IPS-15b (cell line): Measurements from ENCODE around the gene CDYL2.
A peak's percentile ranks its signal among the peaks of the same experiment; 100 is the strongest.
"Not testable (repeated sequence)": the region's sequence is repeated elsewhere in the genome, so short reads cannot be mapped to it uniquely, and the experiment has no call there.

ENCODE experiments used
- H3K27me3 ChIP-seq: one replicate; pipeline ENCODE4 v1.6.1; 2013; ENCODE audit warnings: low read length; ENCODE audit not compliant: control insufficient read depth, insufficient read depth
- H3K36me3 ChIP-seq: one replicate; pipeline ENCODE4 v1.6.1; 2013; ENCODE audit warnings: low read length; ENCODE audit not compliant: control insufficient read depth, insufficient read depth
- H3K4me1 ChIP-seq: one replicate; pipeline ENCODE4 v1.6.1; 2013; ENCODE audit warnings: mild to moderate bottlenecking, low read length; ENCODE audit not compliant: control insufficient read depth, insufficient read depth
- H3K4me3 ChIP-seq: one replicate; pipeline ENCODE4 v1.5.1; 2013; ENCODE audit warnings: low read depth, low read length
- H3K9ac ChIP-seq: one replicate; pipeline ENCODE4 v1.6.1; 2013; ENCODE audit warnings: low read depth, mild to moderate bottlenecking, low read length
- H3K9me3 ChIP-seq: one replicate; pipeline ENCODE4 v1.6.1; 2013; ENCODE audit warnings: mild to moderate bottlenecking, low read length; ENCODE audit not compliant: control insufficient read depth, insufficient read depth

The CDYL2 gene

DNA sequence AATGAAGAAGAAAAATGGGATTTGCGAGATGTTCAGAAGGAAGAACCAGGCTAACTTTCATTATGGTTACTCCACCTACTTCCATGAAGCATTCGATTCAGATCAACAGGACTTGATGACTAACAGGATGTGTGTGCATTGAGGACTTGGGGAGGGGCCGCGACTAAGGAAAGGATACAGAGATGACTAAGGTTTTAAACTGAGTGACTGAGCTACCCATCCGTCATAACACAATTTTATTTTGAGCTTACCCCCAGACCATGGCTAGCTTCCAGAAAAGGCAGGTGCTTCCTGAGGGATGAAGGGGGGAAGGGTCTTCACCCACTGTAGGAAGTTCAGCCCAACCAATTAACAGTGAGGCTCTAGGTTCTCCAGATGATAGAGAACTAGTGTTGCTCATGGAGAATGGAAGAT is 2.5 kb upstream of the CDYL2 start:
- Histone ChIP-seq H3K36me3 (no peaks in the 10 kb centered on the region), H3K9me3 (no peaks in the 10 kb centered on the region), H3K9ac (no peak overlapping the region), H3K4me3 (no peak overlapping the region), H3K4me1 (peaks cover 4% of the 10 kb centered on the region), H3K27me3 (peaks cover 25% of the 10 kb centered on the region)

DNA sequence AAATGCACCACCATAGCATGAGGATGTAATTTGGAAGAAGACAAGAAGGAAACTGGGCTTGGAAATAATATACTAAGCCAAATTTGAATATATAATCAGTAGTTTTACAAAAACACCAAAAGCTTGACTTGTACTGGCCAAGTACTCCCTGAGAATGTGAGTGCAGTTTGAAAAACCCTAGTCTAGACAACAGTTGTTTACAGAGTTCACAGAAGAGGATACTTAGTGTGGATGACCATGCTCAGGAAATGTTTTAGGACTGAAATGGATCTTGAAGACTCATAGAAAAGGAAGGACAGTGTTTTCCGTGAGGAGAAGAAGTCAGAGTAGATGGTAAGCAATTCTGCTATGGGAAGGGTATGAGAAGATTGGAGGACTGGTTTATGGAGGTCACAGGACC is 1.9 kb upstream of the CDYL2 start:
- Histone ChIP-seq H3K36me3 (no peaks in the 10 kb centered on the region), H3K4me1 (peaks cover 4% of the 10 kb centered on the region), H3K27me3 (peaks cover 25% of the 10 kb centered on the region), H3K4me3 (no peak overlapping the region), H3K9ac (no peak overlapping the region), H3K9me3 (no peaks in the 10 kb centered on the region)

DNA sequence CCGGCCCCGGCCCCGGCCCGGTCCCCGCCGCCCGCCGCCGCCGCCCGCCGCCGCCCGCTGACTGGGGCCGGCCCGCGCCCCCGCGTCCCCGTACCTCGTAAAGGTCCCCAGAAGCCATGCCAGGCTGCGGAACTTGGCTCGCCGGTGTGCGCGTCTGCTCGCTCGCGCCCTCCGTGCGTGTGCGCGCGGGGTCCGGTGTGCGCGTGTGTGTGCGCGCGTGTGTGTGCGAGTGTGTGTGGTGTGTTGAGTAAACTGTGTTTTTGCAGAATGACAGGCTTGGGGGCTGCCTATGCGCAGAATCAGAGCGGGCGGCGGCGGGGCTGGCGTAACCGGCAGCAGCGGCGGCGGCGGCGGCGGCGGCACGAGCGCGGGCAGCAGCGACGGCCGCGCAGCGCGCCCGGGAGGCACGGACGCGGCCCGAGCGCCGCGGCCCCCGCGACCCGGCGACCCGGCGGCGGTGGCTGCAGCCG is 307 bp downstream of the CDYL2 start:
- Histone ChIP-seq H3K4me3 (peak overlapping the region; percentile 50), H3K36me3 (no peaks in the 10 kb centered on the region), H3K4me1 (peaks cover 4% of the 10 kb centered on the region), H3K27me3 (peaks cover 28% of the 10 kb centered on the region), H3K9ac (no peak overlapping the region), H3K9me3 (no peaks in the 10 kb centered on the region)

DNA sequence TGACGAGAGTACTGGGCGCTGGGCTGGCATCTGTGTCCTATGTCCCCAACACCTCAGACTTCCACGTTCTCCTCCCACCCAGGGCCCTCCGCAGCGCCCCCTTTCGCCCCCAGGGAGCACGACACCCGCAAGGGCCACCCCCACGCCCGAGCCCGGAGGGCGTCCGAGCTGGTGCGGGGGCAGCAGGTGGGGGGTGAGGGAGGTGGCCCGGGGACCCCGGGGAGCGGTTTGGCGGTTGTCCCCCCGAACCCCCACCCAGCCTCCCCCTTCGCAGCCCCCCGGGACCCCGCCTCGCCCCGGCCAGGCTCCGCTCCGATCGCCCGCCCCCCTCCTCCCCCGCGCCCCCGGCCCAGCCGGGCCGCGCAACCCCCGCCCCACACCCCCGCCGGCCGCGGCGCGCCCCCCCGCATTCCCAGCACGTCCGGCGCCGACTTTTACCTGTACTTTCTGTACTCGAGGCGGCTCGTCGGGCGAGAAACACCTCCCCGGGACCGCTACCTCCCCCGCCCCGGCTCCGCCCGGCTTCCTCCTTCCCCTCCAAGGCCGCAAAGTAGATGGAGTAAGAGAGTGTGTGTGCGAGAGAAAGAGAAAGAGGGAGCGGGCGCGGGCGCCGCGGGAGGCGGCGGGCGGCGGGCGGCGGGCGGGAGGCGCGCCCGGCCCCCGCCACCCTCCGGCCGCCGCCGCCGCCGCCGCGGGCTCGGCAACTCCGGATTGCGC is 901 bp downstream of the CDYL2 start:
- Histone ChIP-seq H3K9me3 (no peaks in the 10 kb centered on the region), H3K4me1 (peaks cover 4% of the 10 kb centered on the region), H3K36me3 (no peaks in the 10 kb centered on the region), H3K9ac (no peak overlapping the region), H3K4me3 (peak overlapping the region; percentile 45), H3K27me3 (peaks cover 28% of the 10 kb centered on the region)

DNA sequence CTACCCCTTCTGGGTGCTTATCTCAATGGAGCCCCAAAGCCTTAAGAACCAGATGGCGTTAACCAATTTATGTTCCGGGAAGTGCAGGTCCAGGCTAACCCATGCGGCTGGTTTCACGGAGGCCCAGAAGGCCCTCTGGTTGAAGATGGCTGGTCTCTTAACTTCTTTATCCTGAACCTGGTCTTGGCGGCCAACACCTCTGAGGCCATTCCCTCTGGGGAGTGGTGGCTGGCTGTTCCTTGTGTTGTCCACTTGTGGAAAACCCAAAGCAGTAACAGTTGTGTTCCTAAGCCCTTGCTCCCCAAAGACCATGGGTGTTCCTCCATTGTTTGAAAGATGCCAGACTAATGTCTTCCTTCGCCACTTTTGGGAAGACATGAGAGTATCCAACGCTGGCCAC is 1.5 kb downstream of the CDYL2 start:
- H3K9me3 ChIP-seq: no peaks in the 10 kb centered on the region
- peaks cover 28% of the 10 kb centered on the region for H3K27me3 ChIP-seq
- no peak overlapping the region for H3K9ac ChIP-seq
- peak overlapping the region; percentile 45 for H3K4me3 ChIP-seq
- H3K36me3 ChIP-seq: no peaks in the 10 kb centered on the region
- H3K4me1 ChIP-seq: peaks cover 4% of the 10 kb centered on the region

DNA sequence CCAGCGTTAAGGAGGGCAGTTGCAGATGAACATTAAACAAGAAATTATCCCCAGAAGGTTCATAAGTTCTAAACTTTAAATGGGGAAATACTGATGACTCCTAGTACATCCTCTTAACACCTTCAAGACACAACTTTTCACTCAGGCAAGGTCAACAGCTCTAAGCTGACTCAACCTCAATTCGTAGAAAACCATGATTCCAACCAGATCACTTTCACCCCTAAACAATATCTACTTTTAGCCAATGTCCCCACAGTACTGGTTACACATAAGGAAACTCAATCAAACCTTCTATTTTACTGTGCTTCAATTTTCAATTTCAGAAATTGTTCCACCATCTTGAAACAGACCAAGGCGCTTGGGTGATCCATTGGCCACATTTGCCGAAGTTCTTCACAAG is 2.3 kb downstream of the CDYL2 start:
- peaks cover 4% of the 10 kb centered on the region for H3K4me1 ChIP-seq
- no peak overlapping the region for H3K9ac ChIP-seq
- H3K36me3 ChIP-seq: no peaks in the 10 kb centered on the region
- H3K9me3 ChIP-seq: no peaks in the 10 kb centered on the region
- peaks cover 26% of the 10 kb centered on the region for H3K27me3 ChIP-seq
- H3K4me3 ChIP-seq: no peak overlapping the region

DNA sequence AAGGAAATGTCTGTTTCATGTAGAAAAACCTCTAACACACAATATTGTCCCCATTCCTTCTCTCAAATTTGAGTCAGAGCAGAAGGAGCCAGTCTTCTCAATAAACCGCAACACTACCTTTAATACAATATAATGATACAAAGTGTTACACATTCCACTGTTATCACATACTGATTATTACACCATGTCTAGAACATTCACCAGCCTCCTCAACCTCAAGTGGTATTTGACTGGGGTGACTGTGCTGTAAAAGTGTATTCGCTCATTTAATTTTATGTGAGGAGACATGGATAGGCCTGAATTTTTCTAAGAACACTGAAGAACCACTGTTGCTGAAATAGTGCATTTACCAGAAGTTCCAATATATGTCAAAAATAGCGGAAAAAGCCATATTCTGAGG is 10.3 kb downstream of the CDYL2 start:
- Histone ChIP-seq H3K4me1 (peaks cover 6% of the 10 kb centered on the region), H3K27me3 (no peaks in the 10 kb centered on the region), H3K9me3 (no peaks in the 10 kb centered on the region), H3K36me3 (no peaks in the 10 kb centered on the region), H3K4me3 (no peak overlapping the region), H3K9ac (no peak overlapping the region)

DNA sequence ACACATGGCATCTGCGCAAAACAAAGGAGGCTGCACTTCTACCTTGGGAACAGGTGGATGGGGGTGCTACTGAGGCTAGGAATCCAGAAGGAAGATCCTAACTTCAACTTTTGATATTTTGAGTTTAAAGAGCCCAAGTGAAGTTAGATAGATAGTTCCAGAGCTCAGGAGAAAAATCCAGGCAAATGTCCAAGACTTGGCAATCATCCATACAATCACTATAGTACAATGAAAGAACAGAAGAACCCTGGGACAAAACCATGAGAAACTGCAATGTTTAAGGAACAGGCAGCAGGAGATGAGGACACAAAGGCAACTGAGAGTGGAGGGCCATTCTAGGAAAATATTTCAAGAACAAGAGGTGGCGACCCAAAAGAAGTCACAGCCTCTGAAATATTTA is 12.4 kb downstream of the CDYL2 start:
- Histone ChIP-seq H3K27me3 (no peaks in the 10 kb centered on the region), H3K36me3 (no peaks in the 10 kb centered on the region), H3K4me3 (no peak overlapping the region), H3K9me3 (no peaks in the 10 kb centered on the region), H3K4me1 (peaks cover 9% of the 10 kb centered on the region), H3K9ac (no peak overlapping the region)

DNA sequence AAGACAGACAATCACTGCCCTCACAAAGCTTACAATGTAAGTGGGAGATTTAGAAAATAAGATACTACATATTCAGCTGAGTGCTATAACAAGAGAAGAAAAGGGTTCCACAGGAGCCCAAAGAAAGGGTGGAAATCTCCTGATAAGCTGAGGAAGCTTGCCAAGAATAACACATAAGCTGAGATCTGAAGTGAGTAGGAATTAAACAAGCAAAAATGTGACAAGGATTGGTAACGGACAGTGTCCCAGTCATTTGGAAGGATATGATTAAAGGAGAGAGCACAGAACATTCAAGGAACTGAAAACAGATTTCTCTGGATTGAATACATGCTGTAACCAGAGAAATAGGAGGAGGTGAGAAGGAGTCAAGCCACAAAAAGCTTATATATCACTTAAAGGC is 13.0 kb downstream of the CDYL2 start:
- Histone ChIP-seq H3K36me3 (no peaks in the 10 kb centered on the region), H3K4me3 (no peak overlapping the region), H3K4me1 (peaks cover 9% of the 10 kb centered on the region), H3K9ac (no peak overlapping the region), H3K27me3 (no peaks in the 10 kb centered on the region), H3K9me3 (no peaks in the 10 kb centered on the region)

DNA sequence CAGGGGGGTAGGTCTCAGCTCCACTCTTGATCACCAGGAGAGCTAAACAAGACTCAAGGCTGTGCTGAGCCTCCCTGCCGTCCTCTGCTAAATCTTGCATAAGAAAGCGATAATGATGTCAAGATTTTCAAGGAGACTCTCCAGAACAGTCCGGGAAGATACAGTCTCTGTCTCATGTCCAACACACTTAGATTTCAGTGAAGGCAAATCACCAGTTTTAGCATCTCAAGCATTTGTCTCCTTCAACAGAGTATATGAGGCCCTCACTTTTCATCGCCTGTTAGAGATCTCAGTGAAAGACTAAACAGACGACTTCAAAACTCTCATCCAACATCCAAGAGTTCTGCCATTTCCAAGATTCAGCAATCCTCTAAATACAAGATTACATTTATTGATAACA is 13.6 kb downstream of the CDYL2 start:
- Histone ChIP-seq H3K36me3 (no peaks in the 10 kb centered on the region), H3K9me3 (no peaks in the 10 kb centered on the region), H3K4me1 (peaks cover 9% of the 10 kb centered on the region), H3K27me3 (no peaks in the 10 kb centered on the region), H3K9ac (no peak overlapping the region), H3K4me3 (no peak overlapping the region)

DNA sequence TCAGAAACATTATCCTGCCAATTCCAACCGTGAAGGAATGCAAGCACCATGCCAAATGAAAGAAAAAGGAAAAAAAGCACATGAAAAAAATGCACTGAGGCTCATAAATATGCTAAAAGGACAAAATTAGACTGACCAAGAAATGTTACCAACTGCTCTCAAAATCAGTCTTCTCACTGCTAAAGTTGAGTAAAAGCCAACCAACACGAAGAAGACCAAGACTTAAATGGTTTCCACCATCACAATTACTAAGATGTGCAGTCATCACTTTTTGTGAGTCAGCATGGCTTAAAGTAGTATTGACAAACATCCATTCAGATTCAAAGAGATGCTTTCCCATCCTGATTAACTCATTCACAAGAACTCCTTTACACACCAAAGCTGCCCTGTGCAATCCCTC is 16.4 kb downstream of the CDYL2 start:
- Histone ChIP-seq H3K27me3 (no peaks in the 10 kb centered on the region), H3K4me1 (peaks cover 9% of the 10 kb centered on the region), H3K36me3 (no peaks in the 10 kb centered on the region), H3K4me3 (no peak overlapping the region), H3K9ac (no peak overlapping the region), H3K9me3 (no peaks in the 10 kb centered on the region)

DNA sequence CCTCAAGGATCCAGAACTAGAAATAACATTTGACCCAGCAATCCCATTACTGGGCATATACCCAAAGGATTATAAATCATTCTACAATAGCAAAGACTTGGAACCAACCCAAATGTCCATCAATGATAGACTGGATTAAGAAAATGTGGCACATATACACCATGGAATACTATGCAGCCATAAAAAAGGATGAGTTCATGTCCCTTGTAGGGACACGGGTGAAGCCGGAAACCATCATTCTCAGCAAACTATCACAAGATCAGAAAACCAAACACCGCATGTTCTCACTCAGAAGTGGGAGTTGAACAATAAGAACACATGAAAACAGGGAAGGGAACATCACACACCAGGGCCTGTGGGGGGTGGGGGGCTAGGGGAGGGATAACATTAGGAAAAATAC is 17.8 kb downstream of the CDYL2 start:
- H3K9me3 ChIP-seq, H3K36me3 ChIP-seq, H3K9ac ChIP-seq, H3K27me3 ChIP-seq, H3K4me1 ChIP-seq, H3K4me3 ChIP-seq: not testable (repeated sequence)
